HL-60 (cell line): ENCODE measurements around the gene ZNF587.

Experiments used
- POLR2AphosphoS5 ChIP-seq: IDR thresholded peaks from 2 replicates; pipeline ENCODE4 v1.6.1; 2012; ENCODE audit warnings: low read depth
- TF ChIP-seq, protein P1 (sequence below): IDR thresholded peaks from one replicate; pipeline ENCODE4 v1.5.1; 2011; ENCODE audit warnings: low read length, control low read depth, inconsistent platforms; ENCODE audit not compliant: insufficient read depth

DNA sequence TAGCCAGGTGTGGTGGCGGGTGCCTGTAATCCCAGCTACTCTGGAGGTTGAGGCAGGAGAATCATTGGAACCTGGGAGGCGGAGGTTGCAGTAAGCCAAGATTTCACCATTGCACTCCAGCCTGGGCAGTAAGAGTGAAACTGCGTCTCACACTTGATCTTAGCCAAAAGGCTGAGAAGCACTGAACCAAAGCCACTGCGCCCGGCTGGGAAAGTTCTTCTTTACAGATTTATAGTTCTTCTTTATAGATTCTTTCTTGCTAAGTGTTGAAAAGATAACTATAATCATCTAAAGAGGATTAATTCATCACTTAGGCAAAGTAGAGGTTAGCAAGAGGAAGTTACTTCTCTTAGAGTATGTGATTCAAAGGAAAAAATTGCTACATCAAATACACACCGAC lies 55.6 kb downstream of the ZNF587 start:
- TF ChIP-seq, protein P1, sequence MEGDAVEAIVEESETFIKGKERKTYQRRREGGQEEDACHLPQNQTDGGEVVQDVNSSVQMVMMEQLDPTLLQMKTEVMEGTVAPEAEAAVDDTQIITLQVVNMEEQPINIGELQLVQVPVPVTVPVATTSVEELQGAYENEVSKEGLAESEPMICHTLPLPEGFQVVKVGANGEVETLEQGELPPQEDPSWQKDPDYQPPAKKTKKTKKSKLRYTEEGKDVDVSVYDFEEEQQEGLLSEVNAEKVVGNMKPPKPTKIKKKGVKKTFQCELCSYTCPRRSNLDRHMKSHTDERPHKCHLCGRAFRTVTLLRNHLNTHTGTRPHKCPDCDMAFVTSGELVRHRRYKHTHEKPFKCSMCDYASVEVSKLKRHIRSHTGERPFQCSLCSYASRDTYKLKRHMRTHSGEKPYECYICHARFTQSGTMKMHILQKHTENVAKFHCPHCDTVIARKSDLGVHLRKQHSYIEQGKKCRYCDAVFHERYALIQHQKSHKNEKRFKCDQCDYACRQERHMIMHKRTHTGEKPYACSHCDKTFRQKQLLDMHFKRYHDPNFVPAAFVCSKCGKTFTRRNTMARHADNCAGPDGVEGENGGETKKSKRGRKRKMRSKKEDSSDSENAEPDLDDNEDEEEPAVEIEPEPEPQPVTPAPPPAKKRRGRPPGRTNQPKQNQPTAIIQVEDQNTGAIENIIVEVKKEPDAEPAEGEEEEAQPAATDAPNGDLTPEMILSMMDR, result no peak
- no peak for TF ChIP-seq POLR2AphosphoS5
